Neural cell (in vitro differentiated cells): ENCODE measurements around the gene UGT1A3. TPM values are rescaled to one million over a fixed set of nuclear protein-coding genes. Genes with fewer than 3 reads are reported as not detected.

Experiments used
- H2AFZ ChIP-seq: fragments of 200-600, 300-800 bp; sonication (generic), shearing (Covaris generic); 2 replicates; pipeline ENCODE4 v1.6.0; 2014; ENCODE audit warnings: low read depth, mild to moderate bottlenecking, antibody characterized with exemption, low read length, moderate library complexity
- H3F3A ChIP-seq: fragments of 200-600 bp; shearing (Covaris generic); 2 replicates; pipeline ENCODE4 v1.6.1; 2016; ENCODE audit warnings: mild to moderate bottlenecking, moderate library complexity, mixed read lengths, antibody characterized with exemption, low read length; ENCODE audit not compliant: insufficient read depth, poor library complexity, severe bottlenecking
- H3K27ac ChIP-seq: fragments of 200-600, 300-800 bp; sonication (generic), shearing (Covaris generic); 2 replicates; pipeline ENCODE4 v1.5.1; 2014; ENCODE audit warnings: mild to moderate bottlenecking, low read length, moderate library complexity
- H3K27me3 ChIP-seq: fragments of 300-800, 200-600 bp; sonication (generic), shearing (Covaris generic); 2 replicates; pipeline ENCODE4 v1.6.0; 2014; ENCODE audit warnings: mild to moderate bottlenecking, low read depth, low read length, moderate library complexity; ENCODE audit not compliant: insufficient read depth
- H3K36me3 ChIP-seq: fragments of 300-800, 200-600 bp; sonication (generic), shearing (Covaris generic); 2 replicates; pipeline ENCODE4 v1.5.1; 2014; ENCODE audit warnings: mild to moderate bottlenecking, antibody characterized with exemption, low read length, moderate library complexity; ENCODE audit not compliant: insufficient read depth
- H3K4me2 ChIP-seq: fragments of 300-800, 200-600 bp; sonication (generic), shearing (Covaris generic); 2 replicates; pipeline ENCODE4 v1.6.0; 2014; ENCODE audit warnings: mild to moderate bottlenecking, low read length
- H3K4me3 ChIP-seq: fragments of 300-800, 200-600 bp; sonication (generic), shearing (Covaris generic); 2 replicates; pipeline ENCODE4 v1.5.1; 2014; ENCODE audit warnings: mild to moderate bottlenecking, low read length, moderate library complexity
- H3K79me2 ChIP-seq: fragments of 200-600 bp; shearing (Covaris generic); replicated peaks from 2 replicates; pipeline ENCODE4 v1.6.0; 2014; ENCODE audit warnings: mild to moderate bottlenecking, low read length, moderate library complexity; ENCODE audit not compliant: insufficient read depth
- H3K9ac ChIP-seq: fragments of 300-800, 200-600 bp; sonication (generic), shearing (Covaris generic); 2 replicates; pipeline ENCODE4 v1.6.1; 2016; ENCODE audit warnings: mild to moderate bottlenecking, low read length, mixed read lengths
- H3K9me2 ChIP-seq: fragments of 200-600 bp; shearing (Covaris generic); 2 replicates; pipeline ENCODE4 v1.6.1; 2016; ENCODE audit warnings: mild to moderate bottlenecking, low read length, mixed read lengths; ENCODE audit not compliant: insufficient read depth
- H3K9me3 ChIP-seq: fragments of 200-600, 300-800 bp; sonication (generic), shearing (Covaris generic); 2 replicates; pipeline ENCODE4 v1.6.1; 2016; ENCODE audit warnings: mild to moderate bottlenecking, mixed run types, low read length, moderate library complexity, mixed read lengths
- H4K20me1 ChIP-seq: fragments of 200-600 bp; shearing (Covaris generic); 2 replicates; pipeline ENCODE4 v1.6.1; 2016; ENCODE audit warnings: mild to moderate bottlenecking, mixed run types; ENCODE audit not compliant: insufficient read depth
- CTCF ChIP-seq: fragments of 450-650 bp; IDR thresholded peaks from 2 replicates; pipeline ENCODE4 v1.5.1; 2014; ENCODE audit warnings: antibody characterized with exemption, mild to moderate bottlenecking, moderate library complexity; ENCODE audit not compliant: poor library complexity, severe bottlenecking
- EP300 ChIP-seq: fragments of 450-650 bp; conservative IDR thresholded peaks from 2 replicates; pipeline ENCODE4 v1.6.1; 2014; ENCODE audit warnings: antibody characterized with exemption, mild to moderate bottlenecking, moderate library complexity; ENCODE audit not compliant: poor library complexity, severe bottlenecking
- EZH2 ChIP-seq: fragments of 200-600, 300-800 bp; shearing (Covaris generic), sonication (generic); IDR thresholded peaks from 2 replicates; pipeline ENCODE4 v1.6.1; 2014; ENCODE audit warnings: antibody characterized with exemption, low read length, borderline replicate concordance, mild to moderate bottlenecking; ENCODE audit not compliant: insufficient read depth, poor library complexity, severe bottlenecking
- MXI1 ChIP-seq: fragments of 450-650 bp; conservative IDR thresholded peaks from 2 replicates; pipeline ENCODE4 v1.6.1; 2014; ENCODE audit warnings: antibody characterized with exemption, mild to moderate bottlenecking; ENCODE audit not compliant: poor library complexity, severe bottlenecking
- POLR2AphosphoS5 ChIP-seq: IDR thresholded peaks from 2 replicates; pipeline ENCODE4 v1.6.1; 2012
- RAD21 ChIP-seq: fragments of 450-650 bp; conservative IDR thresholded peaks from 2 replicates; pipeline ENCODE4 v1.6.1; 2014; ENCODE audit warnings: antibody characterized with exemption, mild to moderate bottlenecking, moderate library complexity
- REST ChIP-seq: IDR thresholded peaks from 2 replicates; pipeline ENCODE4 v1.6.1; 2012; ENCODE audit warnings: borderline replicate concordance
- SMC3 ChIP-seq: fragments of 450-650 bp; conservative IDR thresholded peaks from 2 replicates; pipeline ENCODE4 v1.6.1; 2014; ENCODE audit warnings: antibody characterized with exemption, mild to moderate bottlenecking, moderate library complexity; ENCODE audit not compliant: poor library complexity
- TAF1 ChIP-seq: IDR thresholded peaks from 2 replicates; pipeline ENCODE4 v1.6.1; 2012; ENCODE audit warnings: low read depth
- polyA plus RNA-seq: library from polyadenylated mRNA; depleted of rRNA; stranded (reverse); fragments of >200 nt; gene quantifications from 2 replicates; pipeline ENCODE4 v1.2.3, GENCODE V29; 2014

UGT1A3 gene
- polyA plus RNA-seq, 1 donor from 2014 or later = not detected

DNA sequence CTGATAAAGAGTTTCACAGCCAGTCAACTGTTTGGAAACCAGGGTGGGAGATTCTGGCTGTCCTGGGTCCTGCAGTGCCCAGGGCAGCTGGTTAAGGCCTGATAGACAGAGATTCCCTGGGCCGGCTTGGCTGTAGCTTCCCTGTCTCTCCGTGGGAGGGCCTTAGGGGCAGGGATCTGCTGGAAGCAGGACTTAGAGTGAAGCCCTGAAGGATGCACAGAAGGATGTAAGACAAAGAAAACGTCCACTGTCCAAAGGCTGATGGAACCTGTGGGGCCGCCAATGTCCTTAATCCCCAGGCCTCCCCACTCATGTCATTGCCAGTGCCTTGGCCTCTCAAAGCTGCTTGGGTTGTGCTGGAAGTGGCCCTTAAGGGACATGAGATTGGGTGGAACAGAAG, 82.2 kb downstream of the UGT1A3 start:
- Histone ChIP-seq H3K4me2 (no peak overlapping the region), H3K4me3 (no peak overlapping the region), H3K36me3 (no peaks in the 10 kb centered on the region), H4K20me1 (no peaks in the 10 kb centered on the region), H3K9me3 (no peaks in the 10 kb centered on the region), H3K9ac (no peak overlapping the region), H3K9me2 (no peaks in the 10 kb centered on the region), H3F3A (no peaks in the 10 kb centered on the region), H3K27ac (no peak overlapping the region), H3K79me2 (no peaks in the 10 kb centered on the region), H2AFZ (no peak overlapping the region), H3K27me3 (no peaks in the 10 kb centered on the region)
- TF ChIP-seq EP300 (no peak), EZH2 (no peak), CTCF (no peak), POLR2AphosphoS5 (no peak)

DNA sequence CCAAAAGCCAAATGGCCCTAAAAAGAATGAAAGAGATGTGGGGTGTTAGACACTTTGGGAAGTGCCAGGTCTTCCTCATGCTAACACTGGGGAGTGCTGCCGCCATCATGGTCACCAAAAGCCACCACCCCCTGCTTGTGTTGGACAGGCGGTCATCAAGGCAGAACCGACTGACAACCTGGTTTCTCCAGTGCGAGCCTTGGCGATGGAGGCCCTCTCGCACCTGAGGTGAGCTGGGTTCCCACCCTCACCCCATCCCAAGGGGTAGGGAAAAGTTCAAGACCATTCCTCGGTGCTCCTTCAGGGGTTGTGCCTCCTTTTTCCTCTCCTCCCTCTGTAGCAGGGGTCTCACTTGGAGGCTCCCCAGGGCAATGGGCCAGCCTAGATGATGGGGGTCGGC, 82.9 kb downstream of the UGT1A3 start:
- H3K27ac ChIP-seq = no peak overlapping the region
- H3K4me3 ChIP-seq = no peak overlapping the region
- no peak for TF ChIP-seq MXI1
- TF ChIP-seq CTCF = no peak
- no peak for TF ChIP-seq REST
- TF ChIP-seq TAF1 = no peak
- TF ChIP-seq EZH2 = no peak
- TF ChIP-seq EP300 = no peak
- no peak for TF ChIP-seq SMC3
- no peak for TF ChIP-seq POLR2AphosphoS5
- TF ChIP-seq RAD21 = no peak
- H3K36me3 ChIP-seq = no peaks in the 10 kb centered on the region
- H2AFZ ChIP-seq = no peak overlapping the region
- H4K20me1 ChIP-seq = no peaks in the 10 kb centered on the region
- no peaks in the 10 kb centered on the region for H3K9me3 ChIP-seq
- no peaks in the 10 kb centered on the region for H3F3A ChIP-seq
- no peaks in the 10 kb centered on the region for H3K79me2 ChIP-seq
- H3K4me2 ChIP-seq = no peak overlapping the region
- H3K9ac ChIP-seq = no peak overlapping the region
- H3K9me2 ChIP-seq = no peaks in the 10 kb centered on the region
- H3K27me3 ChIP-seq = no peaks in the 10 kb centered on the region
